GM12891 (cell line): Measurements from ENCODE around the gene PKP2.

Source experiments
- POLR2AphosphoS5 ChIP-seq: IDR thresholded peaks from 2 replicates; pipeline ENCODE4 v1.6.1; 2011; ENCODE audit warnings: low read depth, low read length, control low read depth
- SPI1 ChIP-seq: IDR thresholded peaks from 2 replicates; pipeline ENCODE4 v1.6.1; 2011; ENCODE audit warnings: low read depth, low read length, control low read depth
- TAF1 ChIP-seq: IDR thresholded peaks from 2 replicates; pipeline ENCODE4 v1.6.1; 2011; ENCODE audit warnings: low read depth, low read length, control low read depth

GRCh38 chr12:32847287-32847686 is 49.3 kb downstream of the PKP2 start:
- TF ChIP-seq SPI1, result no peak
- no peak for TF ChIP-seq TAF1
- no peak for TF ChIP-seq POLR2AphosphoS5
